GM12875 (cell line): Measurements from ENCODE around the gene ZMYND15.
A peak's percentile ranks its signal among the peaks of the same experiment; 100 is the strongest.

ENCODE experiments used
- H3K4me3 ChIP-seq: one replicate; pipeline ENCODE4 v1.5.1; 2011; ENCODE audit warnings: low read depth, low read length, control low read depth
- CTCF ChIP-seq: IDR thresholded peaks from 2 replicates; pipeline ENCODE4 v1.5.1; 2011; ENCODE audit warnings: low read depth, mild to moderate bottlenecking, control low read depth, inconsistent platforms, low read length, moderate library complexity, borderline replicate concordance; ENCODE audit not compliant: insufficient read depth

ZMYND15 gene

DNA sequence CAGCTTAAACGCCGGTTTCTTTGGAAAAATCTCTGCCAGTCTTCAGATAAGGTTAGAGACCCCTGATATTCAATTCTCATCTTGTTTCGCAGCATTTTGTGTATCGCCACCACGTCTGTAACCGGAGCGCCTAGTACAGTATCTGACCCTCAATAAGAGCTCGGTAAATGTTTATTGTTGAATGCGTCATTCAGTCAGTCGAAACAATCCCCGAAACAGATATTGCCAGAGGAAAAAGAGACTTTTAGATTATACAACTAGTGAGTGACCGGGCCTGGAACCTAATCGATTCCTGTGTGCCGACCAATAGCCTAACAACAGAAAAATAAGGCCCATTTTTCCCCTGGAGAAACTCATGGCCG lies 36.3 kb upstream of the ZMYND15 start:
- TF ChIP-seq CTCF, result no peak
- peak overlapping the region; percentile 97 for H3K4me3 ChIP-seq

- peak overlapping the region; percentile 97 for H3K4me3 ChIP-seq
Measured at GRCh38 chr17:4704574-4704907, 35.1 kb upstream of the ZMYND15 start.

DNA sequence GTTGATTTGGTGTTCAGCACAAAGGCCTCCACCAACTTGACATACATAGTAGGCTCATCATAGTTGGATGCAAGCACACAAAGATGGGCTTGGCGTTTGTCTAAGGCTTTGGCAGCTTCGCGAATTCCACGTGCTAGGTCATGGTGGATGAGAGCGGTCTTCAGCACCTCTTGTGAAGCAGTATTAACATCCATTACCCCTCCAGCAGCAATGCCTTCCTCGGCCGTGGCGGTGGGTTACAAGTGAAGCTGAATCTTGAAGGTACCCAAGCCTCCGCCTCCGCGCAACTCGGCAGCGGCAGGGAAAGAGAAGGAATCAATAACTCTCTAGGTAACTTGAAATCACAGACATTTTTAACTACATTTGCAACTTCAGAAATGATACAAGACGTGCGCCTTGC lies 34.6 kb upstream of the ZMYND15 start:
- no peak for TF ChIP-seq CTCF
- H3K4me3 ChIP-seq, result no peak overlapping the region

GRCh38 chr17:4706121-4706520 lies 33.5 kb upstream of the ZMYND15 start:
- no peak overlapping the region for H3K4me3 ChIP-seq
- no peak for TF ChIP-seq CTCF

DNA sequence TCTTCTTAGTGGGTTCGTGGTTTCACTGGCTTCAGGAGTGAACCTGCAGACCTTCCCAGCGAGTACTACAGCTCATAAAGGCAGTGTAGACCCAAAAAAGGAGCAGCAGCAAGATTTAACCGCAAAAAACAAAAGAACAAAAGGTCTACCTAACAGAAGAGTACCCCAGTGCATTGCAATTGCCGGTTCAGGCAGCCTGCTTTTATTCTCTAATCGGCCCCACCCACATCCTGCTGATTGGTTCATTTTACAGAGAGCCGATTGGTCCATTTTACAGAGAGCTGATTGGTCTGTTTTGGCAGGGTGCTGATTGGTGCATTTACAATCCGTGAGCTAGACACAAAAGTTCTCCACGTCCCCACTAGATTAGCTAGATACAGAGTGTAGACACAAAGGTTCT lies 31.2 kb upstream of the ZMYND15 start:
- no peak for TF ChIP-seq CTCF
- no peak overlapping the region for H3K4me3 ChIP-seq

DNA sequence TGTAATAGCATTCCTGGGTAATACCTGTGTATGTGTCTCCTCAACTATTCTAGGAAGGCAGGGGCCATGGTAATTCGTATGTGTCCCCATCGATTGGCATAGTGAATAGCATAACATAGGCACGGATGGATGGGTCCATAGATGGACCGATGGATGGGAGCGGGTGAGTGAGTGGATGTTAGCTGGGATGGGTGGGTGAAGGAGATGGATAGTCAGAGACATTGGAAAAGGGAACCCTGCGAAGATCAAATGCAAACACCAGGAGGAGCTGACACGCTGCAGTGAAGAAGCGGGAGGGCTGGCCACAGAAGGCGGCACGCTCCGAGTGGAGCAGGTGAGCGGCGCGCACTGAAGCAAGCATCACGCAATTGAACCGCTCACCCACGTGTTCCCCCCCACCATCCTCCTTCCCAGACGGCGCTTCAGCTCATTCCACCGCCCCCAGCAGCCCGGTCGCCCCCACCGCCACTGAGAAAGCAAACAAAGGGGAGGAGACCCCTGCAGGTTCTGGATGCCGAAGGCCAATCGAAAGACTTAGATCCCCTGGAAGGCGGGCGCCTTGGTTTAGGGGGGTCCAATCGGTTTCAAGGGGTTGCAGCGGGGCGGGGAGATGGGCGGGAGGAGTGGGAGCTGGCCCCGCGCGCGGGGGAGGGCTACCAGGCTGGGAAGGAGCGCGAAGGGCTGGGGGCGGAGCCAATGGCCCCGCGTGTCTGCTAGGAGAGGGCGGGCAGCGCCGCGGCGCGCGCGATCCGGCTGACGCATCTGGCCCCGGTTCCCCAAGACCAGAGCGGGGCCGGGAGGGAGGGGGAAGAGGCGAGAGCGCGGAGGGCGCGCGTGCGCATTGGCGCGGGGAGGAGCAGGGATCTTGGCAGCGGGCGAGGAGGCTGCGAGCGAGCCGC lies 29.6 kb upstream of the ZMYND15 start, which contains the start of gene ARRB2:
Gene ARRB2, plus strand, starts transcription at position 839 of the 899 bp plus-strand sequence. CDS start 90 bp downstream, outside the sequence.
- H3K4me3 ChIP-seq, result peak within 1 kb of the TSS; percentile 87
- peak; percentile 72 for TF ChIP-seq CTCF

GRCh38 chr17:4710693-4711634 lies 28.7 kb upstream of the ZMYND15 start:
- peak overlapping the region; percentile 87 for H3K4me3 ChIP-seq
- no peak for TF ChIP-seq CTCF
